RWPE2 (cell line): ENCODE data around the gene RNU6-1.

ENCODE experiments used
- ATAC-seq: fragments of 200-7000 bp; cut with Tn5 transposase; 3 replicates; pipeline ENCODE4 v1.9.1; 2021; ENCODE audit warnings: low read depth
- DNase-seq: peaks from one replicate; pipeline ENCODE4 v3.0.0-alpha.2; 2020; ENCODE audit warnings: low spot score
- H3K27ac ChIP-seq: fragments of 450-650 bp; 2 replicates; pipeline ENCODE4 v1.5.1; 2017; ENCODE audit warnings: mild to moderate bottlenecking; ENCODE audit not compliant: poor library complexity, severe bottlenecking
- H3K27me3 ChIP-seq: fragments of 250-450 bp; sonication (Bioruptor Pico); 2 replicates; pipeline ENCODE4 v1.5.1; 2021; ENCODE audit warnings: mild to moderate bottlenecking, moderate library complexity; ENCODE audit not compliant: insufficient read depth, poor library complexity, severe bottlenecking
- H3K36me3 ChIP-seq: fragments of 250-450 bp; sonication (Bioruptor Pico); 2 replicates; pipeline ENCODE4 v1.5.1; 2020; ENCODE audit warnings: low read depth, mild to moderate bottlenecking, moderate library complexity
- H3K4me1 ChIP-seq: fragments of 250-450 bp; sonication (Bioruptor Pico); 2 replicates; pipeline ENCODE4 v1.5.1; 2021; ENCODE audit warnings: mild to moderate bottlenecking, moderate library complexity; ENCODE audit not compliant: insufficient read depth, poor library complexity, severe bottlenecking
- H3K4me3 ChIP-seq: fragments of 250-450 bp; sonication (Bioruptor Pico); 2 replicates; pipeline ENCODE4 v1.5.1; 2021; ENCODE audit warnings: mild to moderate bottlenecking, moderate library complexity; ENCODE audit not compliant: severe bottlenecking
- H3K9me3 ChIP-seq: fragments of 250-450 bp; sonication (Bioruptor Pico); 2 replicates; pipeline ENCODE4 v1.5.1; 2021; ENCODE audit warnings: mild to moderate bottlenecking, moderate library complexity; ENCODE audit not compliant: severe bottlenecking
- TF ChIP-seq, protein P1 (sequence below): fragments of 450-650 bp; IDR thresholded peaks from one replicate; pipeline ENCODE4 v1.5.1; 2017; ENCODE audit warnings: mild to moderate bottlenecking, moderate library complexity; ENCODE audit not compliant: poor library complexity, severe bottlenecking

The RNU6-1 gene

DNA sequence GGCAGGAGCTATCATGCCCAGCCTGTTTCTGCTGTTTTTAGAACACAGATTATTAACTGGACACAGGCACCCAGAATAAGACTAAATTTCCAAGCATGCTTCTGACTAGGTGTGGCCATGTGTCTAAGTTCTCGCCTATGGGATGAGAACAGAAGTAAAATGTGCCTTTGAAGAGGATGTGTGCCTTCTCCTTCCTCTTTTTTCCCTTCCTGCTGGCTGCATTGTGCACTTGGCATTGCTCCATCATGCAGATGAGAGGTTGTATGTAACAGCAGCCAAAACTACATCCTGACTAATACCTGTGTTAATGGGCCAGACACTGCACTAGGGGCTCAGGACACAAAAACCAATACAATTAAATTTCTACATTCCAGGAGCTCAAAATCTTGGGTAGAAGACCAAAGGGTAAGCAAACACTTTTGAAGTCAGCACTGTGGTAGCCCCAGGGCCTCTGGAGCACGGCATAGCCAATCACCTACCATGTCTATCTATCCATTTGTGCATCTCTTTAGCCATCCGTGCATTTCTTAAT is 40.9 kb upstream of the RNU6-1 start:
- H3K36me3 ChIP-seq: no peaks in the 10 kb centered on the region
- H3K4me1 ChIP-seq: peaks cover 16% of the 10 kb centered on the region
- no peak overlapping the region for H3K4me3 ChIP-seq
- no peaks in the 10 kb centered on the region for H3K9me3 ChIP-seq
- no peaks in the 10 kb centered on the region for H3K27me3 ChIP-seq
- TF ChIP-seq, protein P1, sequence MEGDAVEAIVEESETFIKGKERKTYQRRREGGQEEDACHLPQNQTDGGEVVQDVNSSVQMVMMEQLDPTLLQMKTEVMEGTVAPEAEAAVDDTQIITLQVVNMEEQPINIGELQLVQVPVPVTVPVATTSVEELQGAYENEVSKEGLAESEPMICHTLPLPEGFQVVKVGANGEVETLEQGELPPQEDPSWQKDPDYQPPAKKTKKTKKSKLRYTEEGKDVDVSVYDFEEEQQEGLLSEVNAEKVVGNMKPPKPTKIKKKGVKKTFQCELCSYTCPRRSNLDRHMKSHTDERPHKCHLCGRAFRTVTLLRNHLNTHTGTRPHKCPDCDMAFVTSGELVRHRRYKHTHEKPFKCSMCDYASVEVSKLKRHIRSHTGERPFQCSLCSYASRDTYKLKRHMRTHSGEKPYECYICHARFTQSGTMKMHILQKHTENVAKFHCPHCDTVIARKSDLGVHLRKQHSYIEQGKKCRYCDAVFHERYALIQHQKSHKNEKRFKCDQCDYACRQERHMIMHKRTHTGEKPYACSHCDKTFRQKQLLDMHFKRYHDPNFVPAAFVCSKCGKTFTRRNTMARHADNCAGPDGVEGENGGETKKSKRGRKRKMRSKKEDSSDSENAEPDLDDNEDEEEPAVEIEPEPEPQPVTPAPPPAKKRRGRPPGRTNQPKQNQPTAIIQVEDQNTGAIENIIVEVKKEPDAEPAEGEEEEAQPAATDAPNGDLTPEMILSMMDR: no peak
- DNase-seq (no peak), ATAC-seq (peak; percentile 58)
- peak overlapping the region; percentile 18 for H3K27ac ChIP-seq

DNA sequence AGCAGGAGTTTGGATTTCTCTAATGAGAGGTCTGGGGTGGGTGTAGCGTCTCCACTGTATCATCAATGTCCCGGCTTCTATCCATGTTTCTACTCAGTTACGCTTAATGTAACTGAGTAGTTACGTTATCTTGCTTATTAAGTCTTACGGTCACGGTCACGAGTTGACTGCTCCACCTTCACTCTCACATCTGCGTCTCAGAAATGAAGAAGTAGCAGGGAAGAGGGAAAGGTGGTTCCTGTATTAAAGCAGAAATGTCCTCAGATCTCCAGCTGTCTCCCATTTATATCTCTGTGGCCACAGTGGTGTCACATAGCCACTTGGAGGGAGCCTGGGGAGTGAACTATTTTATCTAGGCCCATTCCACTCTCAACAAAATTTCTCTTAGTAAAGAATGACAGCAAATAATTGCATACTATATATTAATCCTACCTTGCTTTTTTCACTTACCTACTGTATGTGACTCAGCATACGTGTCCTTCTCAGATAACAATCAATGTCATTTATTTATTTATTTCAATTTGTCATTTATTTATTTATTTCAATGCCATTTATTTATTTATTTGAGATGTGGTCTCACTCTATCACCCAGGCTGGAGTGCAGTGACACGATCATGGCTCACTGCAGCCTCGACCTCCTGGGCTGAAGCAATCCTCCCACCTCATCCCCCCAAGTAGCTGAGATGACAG is 39.7 kb upstream of the RNU6-1 start:
- H3K4me1 ChIP-seq: peaks cover 10% of the 10 kb centered on the region
- H3K4me3 ChIP-seq: no peak overlapping the region
- TF ChIP-seq, protein P1: no peak
- no peak for DNase-seq
- no peak overlapping the region for H3K27ac ChIP-seq
- H3K9me3 ChIP-seq: no peaks in the 10 kb centered on the region
- no peaks in the 10 kb centered on the region for H3K36me3 ChIP-seq
- no peak for ATAC-seq
- H3K27me3 ChIP-seq: no peaks in the 10 kb centered on the region

DNA sequence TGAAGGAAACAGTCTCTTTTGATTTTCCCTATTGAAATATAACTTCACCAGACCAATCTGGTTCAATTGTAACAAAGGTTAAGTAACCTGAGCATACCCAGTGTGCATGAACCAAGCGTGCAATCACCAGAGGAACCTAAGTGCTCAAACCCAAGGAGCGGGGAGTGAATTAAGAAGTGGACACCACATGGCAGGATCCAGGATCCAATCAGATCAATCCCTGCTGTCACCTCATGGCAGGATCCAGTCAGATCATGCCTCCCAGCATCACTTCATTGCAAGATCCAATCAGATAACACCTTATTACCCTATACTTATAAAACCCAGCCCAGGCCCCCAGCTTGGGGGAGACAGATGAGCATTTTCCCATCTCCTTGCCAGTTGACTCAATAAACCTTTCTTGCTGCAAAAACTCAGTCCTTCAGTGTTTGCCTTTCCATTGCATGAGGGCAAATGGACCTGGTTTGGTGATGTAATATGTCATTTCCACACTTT is 38.9 kb upstream of the RNU6-1 start:
- Histone ChIP-seq H3K9me3 (no peaks in the 10 kb centered on the region), H3K36me3 (no peaks in the 10 kb centered on the region), H3K27me3 (no peaks in the 10 kb centered on the region), H3K27ac (no peak overlapping the region), H3K4me1 (peaks cover 10% of the 10 kb centered on the region), H3K4me3 (no peak overlapping the region)
- ATAC-seq: no peak
- no peak for DNase-seq
- TF ChIP-seq, protein P1: no peak

DNA sequence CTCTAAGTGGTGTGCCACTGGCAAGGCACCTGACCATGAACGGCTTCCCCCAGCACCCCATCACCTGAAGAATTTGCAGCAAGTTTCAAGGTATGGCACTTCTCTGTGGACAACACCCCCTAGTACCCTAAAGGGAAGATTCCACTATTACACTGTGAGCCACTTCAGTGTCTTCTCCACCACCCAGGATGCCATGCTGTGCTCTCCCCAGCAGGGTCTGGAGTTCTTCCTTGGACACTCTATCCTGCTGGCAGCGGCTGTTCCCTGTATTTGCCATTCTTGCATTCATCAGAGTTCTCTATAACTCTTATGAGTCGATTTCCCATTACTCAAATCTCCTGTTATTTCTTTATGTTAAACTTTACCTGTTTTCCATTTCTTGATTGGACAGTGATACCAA is 33.9 kb upstream of the RNU6-1 start:
- Histone ChIP-seq H3K4me1 (no peaks in the 10 kb centered on the region), H3K4me3 (no peak overlapping the region), H3K27ac (no peak overlapping the region), H3K9me3 (peaks cover 8% of the 10 kb centered on the region), H3K27me3 (no peaks in the 10 kb centered on the region), H3K36me3 (no peaks in the 10 kb centered on the region)
- DNase-seq (peak; percentile 16), ATAC-seq (no peak)
- TF ChIP-seq, protein P1: no peak

DNA sequence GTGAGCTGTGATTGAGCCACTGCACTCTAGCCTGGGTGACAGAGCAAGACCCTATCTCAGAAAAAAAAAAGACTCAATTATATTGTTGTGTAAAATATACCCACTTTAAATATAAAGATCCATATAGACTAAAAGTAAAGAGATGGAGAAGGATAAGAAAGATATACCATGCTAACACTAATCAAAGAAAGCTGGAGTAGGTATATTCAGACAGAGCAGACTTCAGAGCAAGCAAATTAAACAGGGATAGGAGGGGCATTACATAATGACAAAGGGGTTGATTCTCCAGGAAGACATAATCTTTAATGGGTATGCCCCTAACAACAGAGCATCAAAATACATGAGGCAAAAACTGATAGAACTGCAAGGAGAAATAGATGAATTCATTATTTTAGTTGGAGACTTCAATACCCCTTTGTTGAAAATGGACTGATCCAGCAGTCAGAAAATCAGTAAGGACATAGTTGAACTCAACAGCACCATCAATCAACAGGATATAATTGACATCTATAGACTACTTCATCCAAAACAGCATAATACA is 31.1 kb upstream of the RNU6-1 start:
- Histone ChIP-seq H3K9me3 (peaks cover 8% of the 10 kb centered on the region), H3K27me3 (no peaks in the 10 kb centered on the region), H3K27ac (no peak overlapping the region), H3K36me3 (no peaks in the 10 kb centered on the region), H3K4me3 (no peak overlapping the region), H3K4me1 (no peaks in the 10 kb centered on the region)
- TF ChIP-seq, protein P1: no peak
- DNase-seq (no peak), ATAC-seq (no peak)
